ENCODE results near the gene SDR42E2.
"Not testable (repeated sequence)": the region's sequence is repeated elsewhere in the genome, so short reads cannot be mapped to it uniquely, and the experiment has no call there.

The SDR42E2 gene

DNA sequence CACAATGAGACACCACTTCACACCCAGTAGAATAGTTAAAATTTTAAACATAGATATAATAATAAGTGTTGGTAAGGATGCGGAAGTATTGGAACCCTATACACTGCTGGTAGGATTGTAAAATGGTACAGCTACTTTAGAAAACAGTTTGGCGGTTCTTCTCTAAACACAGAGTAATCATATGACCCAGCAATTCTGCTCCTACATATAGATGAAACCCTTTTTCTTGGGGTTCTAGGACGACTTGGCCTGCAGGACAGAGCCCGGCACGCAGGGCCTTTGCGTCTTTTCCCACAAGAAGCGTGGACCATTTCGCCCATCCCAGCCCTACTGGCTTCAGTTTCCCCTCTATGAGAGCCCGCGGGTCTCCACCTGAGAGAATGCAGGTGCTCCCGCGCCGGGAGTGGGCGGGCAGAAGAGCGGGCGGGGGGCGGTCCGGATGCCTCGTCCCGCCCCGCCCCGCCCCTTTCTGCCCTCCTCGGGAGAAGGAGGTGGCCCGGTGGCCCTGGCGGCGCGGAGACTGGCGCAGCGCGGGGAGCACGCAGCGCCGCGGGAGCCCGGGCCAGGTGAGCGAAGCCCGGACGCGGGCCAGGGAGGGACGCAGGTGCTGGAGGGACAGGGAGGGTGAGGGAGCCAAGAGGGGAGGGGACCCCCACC, at the start of gene SDR42E2:
Gene SDR42E2, plus strand, starts transcription at position 508 of the 657 bp plus-strand sequence. CDS start 3,077 bp downstream, outside the sequence.
- peak; percentile 41 for DNase-seq

DNA sequence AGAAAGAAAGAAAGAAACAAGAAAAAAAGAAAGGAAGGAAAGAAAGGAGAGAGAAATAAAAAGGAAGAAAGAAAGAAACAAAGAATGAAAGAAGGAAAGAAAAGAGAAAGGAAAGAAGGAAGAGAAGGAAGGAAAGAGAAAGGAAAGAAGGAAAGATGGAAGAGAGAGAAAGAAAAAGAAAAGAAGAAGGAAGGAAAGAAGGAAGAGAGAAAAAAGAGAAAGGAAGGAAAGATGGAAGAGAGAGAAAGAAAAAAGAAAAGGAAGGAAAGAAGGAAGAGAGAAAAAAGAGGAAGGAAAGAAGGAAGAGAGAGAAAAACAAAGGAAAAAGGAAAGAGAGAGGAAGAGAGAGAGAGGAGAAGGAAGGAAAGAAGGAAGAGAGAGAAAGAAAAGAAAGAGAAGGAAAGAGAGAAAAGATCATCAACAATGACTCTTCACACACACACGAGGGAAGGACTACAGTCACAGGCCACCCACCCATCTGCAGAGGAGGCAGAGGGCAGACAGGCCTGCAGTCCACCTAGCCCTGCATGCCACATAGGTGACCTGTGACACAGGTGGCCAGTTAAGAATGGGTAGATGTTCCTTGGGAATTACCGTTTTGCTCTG, 46.1 kb upstream of the SDR42E2 start:
- no peak for DNase-seq

DNA sequence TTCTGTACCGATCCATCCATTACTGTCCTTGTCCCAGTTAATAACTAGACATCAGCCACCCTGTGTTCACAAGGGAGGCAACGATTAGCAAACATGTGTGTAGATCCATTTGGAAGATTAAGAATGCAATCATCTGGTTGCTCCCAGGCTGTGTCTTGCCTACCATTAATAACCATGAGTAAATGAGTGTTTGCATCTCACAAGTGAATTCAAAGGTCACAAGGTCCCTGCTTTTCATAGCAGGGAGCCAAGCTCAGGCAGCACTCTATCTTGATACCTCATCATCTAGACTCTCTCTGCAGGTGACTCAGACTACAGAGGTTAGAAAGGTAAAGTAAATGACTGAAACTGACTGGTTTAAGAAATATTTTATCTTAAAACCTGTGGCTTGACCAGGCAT, 44.7 kb upstream of the SDR42E2 start:
- DNase-seq: no peak

DNA sequence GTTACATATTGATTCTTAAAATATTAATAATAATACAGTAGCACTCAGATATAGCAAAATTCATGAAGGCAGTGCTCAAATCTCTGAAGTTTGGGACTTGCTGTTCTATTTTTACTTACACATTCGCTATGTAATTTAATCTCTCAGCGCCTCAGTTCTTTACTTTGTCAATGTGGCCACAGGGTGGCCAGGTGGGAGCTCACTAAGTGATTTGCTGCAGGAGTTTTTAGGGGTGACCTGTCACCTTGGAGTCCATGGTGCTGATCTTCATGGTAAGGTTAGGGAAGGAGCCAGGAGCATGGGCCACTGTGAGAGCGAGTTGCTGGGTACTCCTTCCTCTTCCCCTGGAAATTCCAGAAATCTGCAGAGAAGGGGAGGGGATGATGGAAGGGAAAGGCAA, 41.9 kb upstream of the SDR42E2 start:
- no peak for DNase-seq

DNA sequence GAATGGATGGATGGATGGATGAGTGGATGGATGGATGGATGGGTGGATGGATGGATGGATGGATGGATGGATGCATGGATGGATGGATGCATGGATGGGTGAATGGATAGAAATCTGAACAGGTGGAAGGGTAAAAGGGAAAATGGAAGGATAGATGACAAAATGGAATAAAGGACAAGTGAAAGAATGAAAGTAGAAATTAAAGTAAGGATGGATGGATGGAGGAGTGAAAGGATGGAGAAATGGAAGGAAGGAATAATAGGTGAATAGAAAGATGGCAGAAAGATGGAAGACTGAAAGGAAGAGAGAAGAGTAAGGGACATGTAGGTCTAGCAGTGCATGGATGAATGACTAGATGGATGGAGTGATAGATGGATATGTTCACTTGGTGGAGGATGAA, 40.1 kb upstream of the SDR42E2 start:
- no peak for DNase-seq

DNA sequence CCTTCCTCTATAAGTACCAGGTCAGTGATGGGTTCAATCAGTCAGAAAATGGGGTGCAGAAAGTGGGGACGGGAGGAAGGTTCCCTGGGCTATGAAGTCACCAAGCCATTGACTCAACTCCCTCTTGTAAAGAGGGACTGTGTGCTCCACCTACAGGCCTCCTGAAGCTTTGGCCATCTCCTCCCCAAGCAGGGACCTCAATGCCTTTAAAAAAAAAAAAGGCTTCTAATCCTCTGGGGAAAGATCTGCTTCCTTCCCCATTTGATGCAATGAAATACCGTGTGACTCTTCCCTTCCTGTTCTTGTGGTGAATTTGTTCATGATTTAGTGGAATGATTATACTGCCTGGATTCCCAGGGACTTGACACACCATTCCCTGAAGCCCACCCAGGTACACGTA, 39.2 kb upstream of the SDR42E2 start:
- DNase-seq: no peak

DNA sequence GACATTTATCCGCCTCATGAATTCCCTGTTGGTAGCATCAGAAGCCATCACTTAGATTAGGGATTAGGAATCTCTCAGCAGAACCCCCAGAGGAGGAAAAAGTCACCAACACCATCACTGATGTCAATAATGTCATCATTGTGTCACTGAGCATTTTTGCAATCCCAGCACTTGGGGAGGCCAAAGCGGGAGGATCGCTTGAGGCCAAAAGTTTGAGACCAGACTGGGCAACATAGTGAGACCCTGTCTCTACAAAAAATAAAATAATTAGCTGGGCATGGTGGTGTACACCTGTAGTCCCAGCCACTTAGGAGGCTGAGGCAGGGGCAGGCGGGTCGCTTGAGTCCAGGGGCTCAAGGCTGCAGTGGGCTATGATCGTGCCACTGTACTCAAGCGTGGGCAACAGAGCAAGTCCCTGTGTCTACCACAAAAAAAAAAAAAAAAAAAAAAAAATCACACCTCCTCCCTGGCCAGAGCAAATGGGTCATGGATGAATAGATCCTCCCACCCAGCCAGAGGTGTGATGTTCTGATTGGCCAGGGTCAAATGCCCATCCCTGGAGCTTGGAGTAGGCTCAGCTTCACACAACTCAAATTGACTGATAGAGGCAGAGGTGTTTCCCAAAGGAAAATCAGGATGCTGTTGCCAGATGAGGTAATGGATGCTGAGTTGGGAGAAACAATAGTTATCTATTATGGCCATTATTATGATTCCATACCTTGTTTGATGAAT, 38.4 kb upstream of the SDR42E2 start:
- no peak for DNase-seq

DNA sequence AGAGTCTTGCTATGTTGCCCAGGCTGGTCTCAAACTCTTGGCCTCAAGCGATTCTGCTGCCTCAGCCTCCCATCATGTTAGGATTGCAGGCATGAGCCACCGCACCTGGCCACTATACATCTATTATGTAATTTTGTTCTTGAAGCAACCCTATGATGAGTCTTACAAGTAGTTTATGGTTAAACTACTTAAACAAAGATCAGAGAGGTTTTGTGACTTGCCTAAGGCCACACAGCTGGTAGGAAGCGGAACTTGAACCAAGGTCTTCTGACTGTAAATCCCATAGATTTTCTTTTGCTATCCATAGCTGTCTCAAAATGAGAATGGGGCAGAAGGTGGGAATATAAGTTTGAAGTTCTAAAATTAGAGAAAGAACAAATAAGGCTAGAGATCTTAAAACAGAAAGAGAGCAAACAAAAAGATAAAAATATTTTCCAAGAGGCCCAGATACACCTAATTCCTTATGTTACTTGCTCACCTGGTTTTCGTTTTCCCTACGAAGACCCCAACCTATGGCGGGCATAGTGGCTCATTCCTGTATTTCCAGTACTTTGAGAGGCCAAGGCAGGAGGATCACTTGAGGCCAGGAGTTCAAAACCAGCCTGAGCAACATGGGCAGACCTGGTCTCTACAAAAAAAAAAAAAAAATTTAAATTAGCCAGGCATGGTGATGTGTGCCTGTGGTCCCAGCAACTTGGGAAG, 37.6 kb upstream of the SDR42E2 start:
- DNase-seq: no peak

DNA sequence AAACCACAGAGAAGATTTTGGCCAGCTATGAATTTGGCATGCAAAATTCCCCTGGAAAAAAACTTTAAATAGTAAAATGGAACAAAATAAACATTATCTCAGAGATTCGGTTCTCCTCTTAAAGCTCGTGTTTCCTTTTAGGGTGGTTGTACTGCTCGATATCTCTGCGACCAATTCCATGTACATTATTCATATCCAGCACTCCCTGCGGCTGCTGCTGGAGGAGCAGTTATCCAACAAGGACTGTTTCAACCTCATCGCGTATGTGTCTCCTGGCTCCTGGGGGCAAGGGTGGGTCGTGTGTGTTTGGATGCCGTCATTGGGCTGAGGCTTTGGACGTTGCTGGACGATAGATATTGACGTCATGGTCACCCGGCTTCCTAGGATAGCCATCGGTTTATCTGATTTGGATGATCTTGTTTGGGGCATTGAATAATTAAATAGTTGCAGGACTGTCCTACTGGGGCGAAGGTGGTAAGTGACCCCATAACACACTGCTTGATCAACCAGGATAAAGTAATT, 36.2 kb upstream of the SDR42E2 start:
- no peak for DNase-seq

DNA sequence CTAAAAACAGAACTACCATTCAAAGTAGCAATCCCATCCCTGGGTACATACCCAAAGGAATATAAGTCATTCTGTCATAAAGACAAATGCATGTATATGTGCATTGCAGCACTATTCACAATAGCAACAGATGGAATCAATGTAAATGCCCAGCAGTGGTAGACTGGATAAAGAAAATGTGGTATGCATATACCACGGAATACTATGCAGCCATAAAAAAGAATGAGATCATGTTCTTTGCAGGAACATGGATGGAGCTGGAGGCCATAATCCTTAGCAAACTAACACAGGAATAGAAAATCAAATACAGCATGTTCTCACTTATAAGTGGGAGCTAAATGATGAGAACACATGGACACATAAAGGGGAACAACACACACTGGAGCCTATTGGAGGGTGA, 33.8 kb upstream of the SDR42E2 start:
- DNase-seq: not testable (repeated sequence)

DNA sequence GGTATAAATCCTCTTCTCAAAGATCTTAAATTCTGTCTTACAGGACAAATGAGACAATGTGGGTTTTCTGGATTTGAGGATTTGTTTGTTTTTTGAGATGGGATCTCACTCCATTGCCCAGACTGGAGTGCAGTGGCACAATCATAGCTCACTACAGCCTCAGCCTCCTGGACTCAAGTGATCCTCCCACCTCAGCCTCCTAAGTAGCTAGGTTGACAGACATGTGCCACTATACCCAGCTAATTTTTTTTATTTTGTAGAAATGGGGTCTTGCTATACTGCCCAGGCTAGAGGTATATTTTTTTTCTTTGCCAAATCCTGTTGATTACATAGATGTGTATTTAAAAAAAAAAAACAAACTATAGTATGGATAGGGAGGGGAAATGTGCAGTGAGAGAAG, 31.8 kb upstream of the SDR42E2 start:
- no peak for DNase-seq

DNA sequence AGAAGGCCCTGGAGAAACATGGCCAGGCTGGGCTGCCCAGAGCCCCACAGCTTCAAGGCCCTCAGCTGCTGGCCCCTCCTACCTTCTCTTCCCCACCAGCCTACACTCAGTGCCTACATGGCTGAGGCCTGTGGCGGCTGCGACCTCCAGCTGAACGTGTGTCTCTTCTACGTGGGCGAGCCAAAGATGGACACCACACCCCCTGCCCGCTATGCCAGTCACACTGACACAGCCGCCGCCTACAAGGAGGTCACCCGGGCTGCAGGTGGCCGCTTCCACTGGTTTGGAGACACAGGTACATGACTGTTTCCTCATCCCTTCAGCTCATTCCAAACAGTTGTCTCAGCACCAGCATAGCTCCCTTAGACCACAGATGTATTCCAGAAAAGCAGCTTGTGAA, 29.5 kb upstream of the SDR42E2 start:
- DNase-seq: no peak

DNA sequence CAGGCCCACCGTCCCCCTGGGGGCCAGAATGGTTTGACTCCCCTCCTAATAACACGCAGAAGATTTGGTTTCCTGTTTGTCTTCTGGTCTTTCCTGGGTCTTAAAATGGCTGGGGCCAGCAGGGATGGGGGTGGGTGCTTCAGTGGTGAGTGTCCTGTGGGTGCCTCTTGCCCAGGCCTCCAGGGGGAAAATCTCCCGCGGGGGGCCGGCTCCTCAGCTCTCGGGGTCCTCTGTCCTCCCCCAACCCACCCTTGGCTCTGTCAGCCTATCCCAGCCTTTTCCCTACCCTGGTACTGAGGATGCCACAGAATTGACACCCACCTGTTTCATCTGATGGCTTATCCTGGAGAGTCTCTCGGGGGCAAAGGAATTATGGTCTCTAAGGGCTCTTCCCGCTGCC, 23.8 kb upstream of the SDR42E2 start:
- DNase-seq: no peak

DNA sequence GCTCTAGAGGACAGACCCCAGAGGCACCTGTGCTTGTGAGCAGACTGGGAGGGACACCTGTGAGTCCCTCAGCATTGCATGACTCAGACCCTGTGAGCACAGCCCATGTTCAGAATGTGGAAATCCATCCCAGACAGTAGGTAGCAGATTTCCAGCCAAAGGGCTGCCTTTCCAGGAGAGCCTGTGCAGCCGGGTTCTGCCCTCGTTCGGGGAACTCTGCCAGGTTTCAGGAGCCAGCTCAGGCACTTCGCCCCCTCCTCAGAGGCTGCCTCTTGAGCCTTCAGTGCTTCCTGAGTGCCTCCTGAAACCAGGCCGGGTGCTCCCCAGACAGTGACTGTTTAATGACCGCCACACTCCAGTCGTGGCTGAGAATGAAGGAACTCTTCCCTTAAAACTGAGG, 23.3 kb upstream of the SDR42E2 start:
- DNase-seq: no peak

DNA sequence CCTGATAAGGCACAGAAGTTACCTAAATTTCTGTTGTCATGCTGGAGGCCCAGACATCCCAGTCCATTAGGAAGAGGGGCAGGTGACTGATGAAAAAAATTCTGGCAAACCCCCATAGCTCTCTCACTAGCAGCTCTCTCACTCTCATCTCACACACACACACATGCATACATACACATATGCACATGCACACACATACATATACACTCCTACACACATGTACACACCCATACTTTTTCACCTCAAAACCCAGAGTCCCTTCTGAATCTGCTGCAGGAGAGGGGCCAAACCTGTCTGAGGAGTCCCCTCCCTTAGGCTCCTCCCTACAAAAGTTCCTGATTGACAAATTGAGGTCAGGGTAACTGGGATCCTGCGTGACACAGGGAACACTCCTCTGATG, 22.6 kb upstream of the SDR42E2 start:
- DNase-seq: no peak

DNA sequence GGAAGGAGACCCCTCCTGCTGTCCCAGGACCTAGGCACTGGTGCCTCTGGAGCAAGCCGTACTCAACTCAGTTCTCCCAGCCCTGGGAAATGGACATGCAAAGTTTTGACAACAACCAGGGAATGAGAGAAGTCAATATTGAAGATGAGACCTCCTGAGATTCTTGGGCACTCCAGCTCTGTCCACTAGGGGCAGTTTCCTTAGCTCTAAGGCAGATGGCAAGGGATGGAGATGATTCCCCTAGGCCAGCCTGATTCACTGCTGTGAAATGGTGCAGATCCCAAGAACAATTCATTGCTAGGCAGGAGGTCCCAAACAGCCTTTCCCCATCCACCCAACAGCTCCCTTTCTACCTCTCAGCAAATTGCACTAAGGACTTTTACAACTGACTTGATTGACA, 20.5 kb upstream of the SDR42E2 start:
- DNase-seq: no peak

DNA sequence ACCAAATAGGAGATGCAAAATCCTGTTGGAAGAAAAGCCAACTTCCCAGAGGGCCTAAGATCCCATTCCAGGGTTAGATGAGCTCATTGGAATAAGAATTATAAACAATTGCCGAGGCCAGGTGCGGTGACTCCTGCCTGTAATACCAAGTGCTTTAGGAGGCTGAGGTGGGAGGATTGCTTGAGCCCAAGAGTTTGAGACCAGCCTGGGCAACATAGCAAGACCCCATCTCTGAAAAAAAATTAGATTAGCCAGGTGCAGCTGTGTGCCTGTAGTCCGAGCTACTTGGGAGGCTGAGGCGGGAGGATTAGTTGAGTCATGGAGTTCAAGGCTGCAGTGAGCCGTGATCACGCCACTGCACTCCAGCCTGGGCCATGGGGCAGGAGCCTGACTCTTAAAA, 17.8 kb upstream of the SDR42E2 start:
- no peak for DNase-seq

DNA sequence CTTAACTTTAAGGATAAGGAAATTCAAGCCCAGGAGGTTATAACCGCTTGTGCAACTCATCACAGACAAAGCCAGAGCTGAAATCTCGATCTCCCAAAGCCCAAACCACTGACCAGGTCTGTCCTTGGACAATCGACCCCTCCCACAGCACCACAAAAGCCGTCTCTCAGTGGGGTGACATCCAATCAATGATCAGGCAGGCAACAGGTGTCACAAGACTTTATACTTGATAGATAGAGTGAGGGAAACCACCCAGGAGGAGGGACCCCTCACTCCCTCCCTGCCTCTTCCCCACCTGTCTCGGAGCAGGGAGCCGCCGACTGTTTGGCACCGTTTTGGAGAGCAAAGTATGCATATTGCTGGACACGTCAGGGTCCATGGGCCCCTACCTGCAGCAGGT, 14.5 kb upstream of the SDR42E2 start:
- no peak for DNase-seq

DNA sequence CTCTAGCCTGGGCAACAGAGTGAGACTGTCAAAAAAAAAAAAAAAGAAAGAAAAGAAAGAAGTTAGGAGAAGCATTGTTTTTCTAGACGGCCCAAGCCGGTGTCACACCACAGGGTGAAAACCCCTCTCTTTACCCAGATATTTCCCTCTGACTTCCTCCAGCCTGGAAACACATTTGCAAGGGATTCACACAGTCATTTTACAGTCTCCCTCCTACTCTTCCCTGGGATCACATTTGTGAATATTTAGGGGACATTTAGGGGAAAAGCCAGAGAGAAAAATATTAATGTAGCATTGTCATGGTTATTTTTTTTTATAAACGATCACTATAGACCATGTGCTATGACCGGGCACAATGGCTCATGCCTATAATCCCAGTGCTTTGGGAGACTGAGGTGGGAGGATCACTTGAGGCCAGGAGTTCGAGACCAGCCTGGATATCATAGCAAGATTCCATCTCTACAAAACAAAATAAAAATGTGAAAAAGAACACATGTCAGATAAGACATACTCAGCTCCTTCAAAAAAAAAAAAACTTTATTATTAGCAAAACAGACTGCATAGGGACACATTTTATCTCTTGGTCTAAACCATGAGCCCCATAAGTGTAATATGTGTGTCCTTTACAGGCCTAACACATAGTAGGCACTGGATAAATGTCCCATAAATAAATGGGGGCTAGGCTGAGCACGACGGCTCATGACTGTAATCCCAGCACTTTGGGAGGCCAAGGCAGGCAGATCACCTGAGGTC, 10.9 kb upstream of the SDR42E2 start:
- no peak for DNase-seq

DNA sequence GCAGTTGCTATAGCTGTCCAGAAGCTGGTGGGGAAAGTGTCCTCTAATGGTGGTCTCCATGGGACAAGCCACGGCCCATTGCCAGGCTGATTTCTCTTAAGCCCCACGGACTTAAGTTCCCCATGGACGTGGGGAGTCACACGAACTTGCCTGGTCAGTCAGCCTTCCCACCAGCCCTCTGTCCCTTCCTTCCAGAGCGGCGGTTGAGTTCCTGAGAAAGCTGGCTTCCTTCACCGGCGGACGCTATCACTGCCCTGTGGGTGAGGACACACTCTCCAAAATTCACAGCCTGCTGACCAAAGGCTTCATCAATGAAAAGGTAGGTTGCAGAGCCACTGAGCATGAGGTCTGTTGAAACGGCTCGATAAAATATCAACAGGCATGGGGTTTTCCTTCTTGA, 10.0 kb upstream of the SDR42E2 start:
- DNase-seq: no peak

DNA sequence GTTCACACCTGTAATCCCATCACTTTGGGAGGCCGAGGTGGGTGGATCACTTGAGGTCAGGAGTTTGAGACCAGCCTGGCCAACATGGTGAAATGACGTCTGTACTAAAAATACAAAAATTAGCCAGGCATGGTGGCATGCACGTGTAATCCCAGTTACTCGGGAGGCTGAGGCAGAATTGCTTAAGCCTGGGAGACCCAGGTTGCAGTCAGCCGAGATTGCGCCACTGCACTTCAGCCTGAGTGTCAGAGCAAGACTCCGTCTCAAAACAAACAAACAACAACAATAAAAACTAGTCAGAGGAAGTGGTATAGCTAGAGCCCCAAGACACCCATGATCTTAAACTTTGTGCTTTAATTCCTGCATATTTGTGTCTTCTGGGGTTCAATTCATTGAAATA, 9.2 kb upstream of the SDR42E2 start:
- DNase-seq: not testable (repeated sequence)

DNA sequence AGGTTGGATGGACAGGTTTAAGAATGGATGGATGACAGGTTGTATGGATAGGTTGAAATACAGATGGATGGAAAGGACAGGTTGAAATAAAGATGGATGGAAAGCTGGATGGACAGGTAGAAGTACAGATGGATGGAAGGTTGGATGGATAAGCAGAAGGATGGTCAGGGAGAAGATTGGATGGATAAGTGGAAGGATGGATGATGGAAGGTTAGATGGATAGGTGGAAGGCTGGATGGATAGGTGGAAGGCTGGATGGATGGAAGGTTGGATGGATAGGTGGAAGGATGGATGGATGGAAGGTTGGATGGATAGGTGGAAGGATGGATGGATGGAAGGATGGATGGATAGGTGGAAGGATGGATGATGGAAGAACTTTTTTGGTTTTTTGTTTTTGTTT, 905 bp upstream of the SDR42E2 start:
- DNase-seq: no peak

DNA sequence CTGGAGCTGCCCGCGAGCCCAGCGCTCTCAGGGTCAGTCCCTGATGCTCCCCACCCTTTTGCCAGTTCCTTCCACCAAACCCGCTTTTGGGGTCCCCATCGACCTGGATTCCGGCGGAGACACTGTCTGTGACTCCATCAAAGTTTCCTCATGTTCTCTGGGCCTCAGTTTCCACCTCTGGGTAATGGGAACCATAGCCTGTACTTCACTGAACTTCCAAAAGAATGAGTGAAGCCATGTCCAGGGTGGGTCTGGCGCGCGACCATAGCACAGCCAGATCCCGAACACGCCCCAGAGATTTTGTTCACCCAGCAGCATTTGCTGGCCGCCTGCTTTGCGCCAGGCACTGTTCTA, 327 bp downstream of the SDR42E2 start:
- no peak for DNase-seq

Measured in activated T-cell treated with anti-CD3 and anti-CD28 coated beads for 4 hours (primary cell).